ENCODE data around the gene TMEM141.
"Not testable (repeated sequence)": the region's sequence is repeated elsewhere in the genome, so short reads cannot be mapped to it uniquely, and the experiment has no call there.

TMEM141 gene

DNA sequence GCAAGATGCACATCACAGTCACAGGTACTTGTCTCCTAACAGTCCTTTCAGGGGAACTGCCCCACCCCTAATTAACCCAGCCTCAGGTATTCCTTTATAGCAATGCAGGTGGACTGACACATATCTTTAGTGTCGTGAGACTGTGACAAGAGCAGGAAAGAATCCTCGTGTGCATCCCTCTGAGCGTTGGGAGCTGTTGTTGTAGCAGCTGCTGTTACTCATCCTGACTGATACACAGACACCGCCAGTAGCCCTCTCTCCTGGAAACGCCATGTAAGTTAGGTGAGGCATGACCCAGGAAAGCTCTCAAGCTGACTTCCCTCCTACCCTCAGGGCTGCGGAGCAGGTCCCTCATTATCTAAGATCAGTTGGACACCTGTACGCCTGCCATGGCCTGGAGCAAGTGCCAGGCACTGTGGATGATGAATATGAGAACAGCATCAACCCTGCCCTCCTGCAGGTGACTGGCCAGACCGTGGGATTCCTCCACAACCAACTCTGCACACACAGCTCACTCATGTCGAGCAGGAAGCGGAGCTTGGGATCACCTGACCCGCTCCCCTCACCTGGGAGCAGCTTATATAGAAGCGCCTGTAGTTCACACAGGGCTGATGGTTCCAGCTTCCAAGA is 16.6 kb upstream of the TMEM141 start:
- DNase-seq: no peak

DNA sequence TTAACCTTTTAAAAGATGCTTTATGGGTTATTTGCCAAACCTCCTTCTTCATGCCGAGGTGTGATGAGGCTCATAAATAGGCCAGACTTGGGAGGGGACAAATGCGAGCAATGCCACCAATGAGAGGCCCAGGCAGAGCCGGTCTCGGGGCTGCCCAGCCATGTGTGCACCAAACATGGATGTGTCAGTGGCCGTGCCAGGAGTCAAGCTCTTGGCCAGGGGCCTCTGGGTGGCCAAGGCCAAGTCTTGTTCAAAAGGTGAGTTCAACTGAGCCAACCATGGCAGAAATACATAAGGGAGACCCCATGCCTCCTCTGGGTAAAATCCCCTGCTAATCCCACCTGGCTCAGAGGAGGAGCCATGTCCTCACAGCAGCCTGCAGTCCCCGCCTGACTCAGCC is 16.0 kb upstream of the TMEM141 start:
- DNase-seq: no peak

DNA sequence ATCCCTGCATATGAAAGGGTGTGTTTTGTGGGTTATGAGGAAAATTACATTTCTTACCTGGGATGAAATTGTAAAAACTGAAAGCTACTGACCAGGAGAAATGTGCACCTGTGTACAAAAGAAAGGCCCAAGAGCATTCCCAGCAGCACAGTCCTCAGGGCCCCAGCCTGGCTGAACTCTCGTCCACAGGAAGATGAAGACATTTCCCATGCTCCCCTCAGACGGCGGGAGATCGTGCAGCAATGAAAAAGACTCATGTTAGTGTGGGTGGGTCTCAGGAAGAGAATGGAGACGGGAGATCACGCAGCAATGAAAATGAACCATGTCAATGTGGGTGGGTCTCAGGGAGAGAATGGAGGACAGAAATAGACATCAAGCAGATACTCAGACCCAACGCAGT is 14.2 kb upstream of the TMEM141 start:
- no peak for DNase-seq

DNA sequence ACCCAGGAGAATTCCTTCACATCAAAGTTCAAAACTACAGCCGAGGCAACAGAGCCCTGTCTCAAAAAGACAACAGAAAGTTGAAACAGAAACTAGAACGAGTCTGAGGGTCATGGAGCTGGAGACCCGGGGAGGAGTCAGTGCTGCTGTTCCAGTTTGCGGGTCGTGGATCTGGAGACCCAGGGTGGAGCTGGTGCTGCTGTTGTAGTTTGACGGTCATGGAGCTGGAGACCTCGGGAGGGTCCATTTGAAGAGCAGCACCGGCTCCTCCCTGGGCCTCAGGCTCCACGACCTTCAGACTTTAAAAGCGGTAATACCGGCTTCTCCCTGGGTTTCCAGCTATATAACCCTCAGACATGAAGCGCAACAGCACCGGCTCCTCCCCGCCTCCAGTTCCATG is 13.8 kb upstream of the TMEM141 start:
- no peak for DNase-seq

DNA sequence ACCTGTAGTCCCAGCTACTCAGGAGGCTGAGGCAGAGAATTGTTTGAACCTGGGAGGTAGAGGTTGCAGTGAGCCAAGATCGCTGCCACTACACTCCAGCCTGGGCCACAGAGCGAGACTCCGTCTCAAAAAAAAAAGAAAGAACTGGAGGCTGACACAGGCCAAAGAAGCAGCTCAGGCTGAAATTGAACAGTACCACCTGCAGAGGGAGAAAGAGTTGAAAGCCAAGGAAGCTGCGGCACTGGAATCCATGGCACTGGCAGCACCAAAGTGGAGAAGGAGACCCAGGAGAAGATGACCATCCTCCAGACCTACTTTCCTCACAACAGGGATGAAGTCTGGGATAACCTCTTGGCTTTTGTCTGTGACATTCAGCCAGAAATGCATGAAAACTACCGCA is 11.3 kb upstream of the TMEM141 start:
- no peak for DNase-seq

DNA sequence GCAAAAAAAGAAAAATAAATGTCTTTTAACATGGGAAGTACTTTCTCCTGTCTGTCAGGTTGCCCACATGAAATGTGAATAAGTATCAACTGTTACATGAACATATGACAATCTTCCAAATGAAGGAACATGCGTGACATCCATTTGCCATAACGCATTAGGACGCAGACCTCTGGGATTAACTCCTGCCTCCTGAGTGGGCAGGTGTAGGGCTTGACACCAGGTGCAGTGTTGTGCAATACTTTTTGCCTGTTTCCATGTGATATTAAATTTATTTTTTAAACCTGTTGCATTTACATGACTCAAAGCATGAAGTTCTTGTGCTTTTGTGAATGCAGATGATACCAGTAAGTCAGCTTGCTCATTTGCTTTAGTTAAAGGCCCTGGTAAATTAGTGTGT is 8.7 kb upstream of the TMEM141 start:
- no peak for DNase-seq

DNA sequence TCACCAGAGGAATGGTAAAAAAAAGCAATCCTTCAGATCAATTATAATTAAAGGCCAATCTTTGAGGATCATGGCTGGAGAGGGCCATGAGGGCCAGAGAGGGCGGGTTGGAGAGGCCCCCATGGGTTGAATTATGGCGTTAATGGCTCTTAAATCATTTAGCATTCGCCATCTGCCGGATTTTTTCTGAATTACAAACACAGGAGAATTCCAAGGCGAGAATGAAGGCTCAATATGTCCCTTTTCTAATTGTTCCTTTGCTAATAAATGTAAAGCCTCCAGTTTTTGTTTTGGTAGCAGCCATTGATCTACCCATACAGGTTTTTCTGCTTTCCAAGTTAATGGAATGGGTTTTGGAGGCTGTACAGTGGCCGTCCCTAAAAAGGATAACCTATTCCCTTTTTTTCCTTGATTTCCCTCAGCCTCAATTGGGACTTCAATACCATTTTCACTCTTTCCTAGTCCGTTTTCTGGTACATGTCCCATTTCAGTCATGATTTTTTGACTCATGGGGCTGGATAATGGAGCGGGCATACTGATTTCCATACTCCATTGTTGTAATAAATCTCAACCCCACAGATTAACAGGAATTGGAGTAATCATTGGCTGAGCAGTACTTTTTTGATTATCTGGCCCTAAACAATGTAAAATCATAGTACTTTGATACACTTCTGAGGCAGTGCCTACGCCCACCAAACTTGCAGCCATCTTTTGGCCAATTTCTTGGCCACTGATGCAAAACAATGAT is 6.7 kb upstream of the TMEM141 start:
- no peak for DNase-seq

DNA sequence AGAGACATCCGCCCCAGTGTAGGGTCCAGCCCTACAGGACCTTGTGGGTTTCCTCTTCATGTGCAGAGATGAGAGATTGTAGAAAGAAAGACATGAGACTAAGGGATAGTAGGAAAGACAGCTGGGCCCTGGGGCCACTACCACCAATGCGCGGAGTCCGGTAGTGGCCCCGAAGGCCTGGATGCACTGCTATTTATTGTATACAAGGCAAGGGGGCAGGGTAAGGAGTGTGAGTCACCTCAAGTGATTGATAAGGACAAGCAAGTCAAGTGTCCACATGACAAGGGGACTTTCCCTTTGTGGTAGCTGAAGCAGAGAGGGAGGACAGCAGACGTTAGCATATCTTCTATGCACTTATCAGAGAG is 6.2 kb upstream of the TMEM141 start:
- no peak for DNase-seq

DNA sequence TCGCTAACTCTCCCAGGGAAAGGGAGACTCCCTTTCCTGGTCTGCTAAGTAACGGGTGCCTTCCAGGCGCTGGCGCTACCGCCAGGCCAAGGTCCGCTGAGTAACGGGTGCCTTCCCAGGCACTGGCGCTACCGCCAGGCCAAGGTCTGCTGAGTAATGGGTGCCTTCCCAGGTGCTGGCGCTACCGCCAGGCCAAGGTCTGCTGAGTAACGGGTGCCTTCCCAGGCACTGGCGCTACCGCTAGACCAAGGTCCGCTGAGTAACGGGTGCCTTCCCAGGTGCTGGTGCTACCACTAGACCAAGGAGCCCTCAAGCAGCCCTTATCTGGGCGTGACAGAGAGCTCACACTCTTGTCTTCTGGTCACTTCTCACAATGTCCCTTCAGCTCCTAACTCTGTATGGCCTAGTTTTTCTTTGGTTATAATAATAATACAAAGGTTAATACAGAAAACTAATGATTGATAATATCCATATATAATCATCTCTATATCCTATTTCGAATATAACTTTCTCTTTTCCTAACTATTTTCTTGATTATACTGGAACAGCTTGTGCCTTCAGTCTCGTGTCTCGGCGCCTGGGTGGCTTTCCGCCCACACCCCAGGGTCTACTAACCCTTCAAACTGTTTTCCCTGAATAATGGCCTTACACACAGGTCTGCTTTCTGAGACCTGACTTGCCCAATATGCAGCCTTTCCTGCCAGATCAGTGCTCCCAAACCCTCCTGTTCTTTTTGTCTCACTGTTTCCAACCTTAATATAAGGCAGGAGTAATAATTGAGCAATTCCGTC is 5.4 kb upstream of the TMEM141 start:
- not testable (repeated sequence) for DNase-seq

DNA sequence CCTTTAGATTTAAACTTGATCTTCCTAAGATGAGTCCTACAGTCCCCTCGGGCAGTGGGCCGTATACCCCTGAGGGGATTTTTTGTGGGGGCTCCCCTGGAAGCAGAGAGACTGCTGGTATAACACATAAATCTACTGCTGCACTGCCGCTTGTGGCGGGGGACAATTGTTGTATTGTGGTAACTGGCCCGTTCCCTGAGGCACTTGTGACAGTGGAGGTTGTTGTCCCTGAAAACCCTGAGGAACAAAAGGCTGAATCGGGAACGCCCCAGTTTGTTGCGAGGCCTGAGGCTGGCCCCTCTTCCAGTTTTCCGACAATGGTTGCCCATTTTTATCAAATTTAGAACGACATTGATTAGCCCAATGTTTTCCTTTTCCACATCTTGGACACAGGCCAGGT is 4.7 kb upstream of the TMEM141 start:
- DNase-seq: no peak

DNA sequence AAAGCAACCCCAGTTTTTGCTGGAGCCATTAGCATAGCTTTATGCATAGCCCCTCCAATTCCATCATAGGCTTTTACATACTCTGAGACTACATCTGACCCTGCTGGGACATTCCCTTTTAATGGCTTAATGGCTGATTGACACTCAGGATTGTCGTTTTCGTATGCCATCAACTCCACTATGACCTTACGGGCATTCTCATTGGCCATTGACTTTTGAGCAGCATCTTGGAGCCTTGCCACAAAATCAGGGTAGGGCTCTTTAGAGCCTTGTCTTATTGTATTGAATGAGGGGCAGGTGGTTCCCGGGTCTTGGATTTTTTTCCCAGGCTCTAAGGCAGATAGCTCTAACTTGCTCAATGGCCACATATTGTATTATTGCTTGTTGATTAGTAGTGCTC is 4.2 kb upstream of the TMEM141 start:
- not testable (repeated sequence) for DNase-seq

DNA sequence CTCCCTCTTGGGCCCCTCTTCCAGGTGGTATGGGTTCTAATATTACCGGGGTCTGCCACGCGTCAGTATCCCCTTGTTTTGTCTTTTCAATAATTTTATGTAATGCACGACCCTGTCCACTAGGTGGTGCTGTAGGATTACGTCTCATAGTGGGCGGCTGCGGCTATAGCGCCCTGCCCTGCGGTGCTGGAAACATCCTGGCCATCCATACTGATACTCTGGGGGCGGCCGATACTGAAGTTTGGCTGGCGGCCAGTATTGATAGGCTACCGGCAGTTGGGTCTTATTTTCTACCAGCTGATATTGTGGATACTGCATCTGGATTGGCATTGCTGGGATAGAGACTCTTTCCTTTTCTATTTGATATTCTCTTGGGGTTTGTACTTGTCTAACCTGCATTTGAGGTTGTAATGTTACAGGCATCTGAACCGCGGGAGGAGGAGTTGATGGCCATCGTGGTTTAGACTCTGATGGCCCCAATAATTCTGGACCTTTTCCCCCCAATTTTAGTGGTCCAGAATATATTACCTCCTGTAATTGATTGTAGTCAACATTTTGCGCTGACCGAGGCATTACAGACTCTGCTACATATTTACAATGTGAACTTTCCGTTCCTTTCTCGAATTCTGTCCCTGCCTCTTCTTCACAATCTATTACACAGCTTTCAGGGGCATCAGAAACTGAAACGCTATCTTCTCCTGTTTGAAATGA is 3.3 kb upstream of the TMEM141 start:
- DNase-seq: no peak

DNA sequence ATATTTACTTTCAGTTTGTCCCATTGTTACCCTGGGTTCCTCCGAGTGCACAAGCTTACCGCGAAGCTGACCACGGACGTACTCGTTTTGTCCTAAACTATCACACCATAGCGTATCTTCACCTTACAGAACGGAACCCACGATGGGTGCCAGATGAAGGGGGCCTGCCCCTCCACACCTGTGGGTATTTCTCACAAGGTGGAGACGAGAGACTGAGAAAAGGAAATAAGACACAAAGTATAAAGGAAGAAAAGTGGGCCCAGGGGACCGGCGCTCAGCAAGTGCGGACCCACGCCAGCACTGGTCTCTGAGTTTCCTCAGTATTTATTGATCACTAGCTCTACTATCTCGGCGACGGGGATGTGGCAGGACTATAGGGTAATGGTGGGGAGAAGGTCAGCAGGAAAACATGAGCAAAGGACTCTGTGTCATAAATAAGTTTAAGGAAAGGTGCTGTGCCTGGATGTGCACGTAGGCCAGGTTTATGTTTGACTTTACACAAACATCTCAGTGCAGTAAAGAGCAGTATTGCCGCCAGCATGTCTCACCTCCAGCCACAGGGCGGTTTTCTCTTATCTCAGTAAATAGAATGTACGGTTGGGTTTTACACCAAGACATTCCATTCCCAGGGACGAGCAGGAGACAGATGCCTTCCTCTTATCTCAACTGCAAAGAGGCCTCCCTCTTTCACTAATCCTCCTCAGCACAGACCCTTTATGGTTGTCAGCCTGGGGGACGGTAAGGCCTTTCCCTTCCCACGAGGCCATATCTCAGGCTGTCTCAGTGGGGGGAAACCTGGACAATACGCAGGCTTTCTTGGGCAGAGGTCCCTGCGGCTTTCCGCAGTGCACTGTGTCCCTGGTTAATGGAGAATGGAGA is 2.3 kb upstream of the TMEM141 start:
- DNase-seq: not testable (repeated sequence)

DNA sequence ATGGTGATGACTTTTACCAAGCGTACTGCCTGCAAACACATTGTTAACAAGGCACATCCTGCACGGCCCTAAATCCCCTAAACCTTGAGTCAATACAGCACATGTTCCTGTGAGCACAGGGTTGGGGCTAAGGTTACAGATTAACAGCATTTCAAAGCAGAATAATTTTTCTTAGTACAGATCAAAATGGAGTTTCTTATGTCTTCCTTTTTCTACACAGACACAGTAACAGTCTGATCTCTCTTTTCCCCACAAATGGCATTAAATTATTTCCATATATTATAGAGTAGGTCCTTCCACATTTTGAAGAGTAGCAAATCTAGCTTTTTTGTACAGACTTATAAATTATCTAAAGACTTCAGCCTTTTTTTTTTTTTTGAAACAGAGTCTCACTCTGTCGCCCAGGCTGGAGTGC is 1.6 kb upstream of the TMEM141 start:
- no peak for DNase-seq

DNA sequence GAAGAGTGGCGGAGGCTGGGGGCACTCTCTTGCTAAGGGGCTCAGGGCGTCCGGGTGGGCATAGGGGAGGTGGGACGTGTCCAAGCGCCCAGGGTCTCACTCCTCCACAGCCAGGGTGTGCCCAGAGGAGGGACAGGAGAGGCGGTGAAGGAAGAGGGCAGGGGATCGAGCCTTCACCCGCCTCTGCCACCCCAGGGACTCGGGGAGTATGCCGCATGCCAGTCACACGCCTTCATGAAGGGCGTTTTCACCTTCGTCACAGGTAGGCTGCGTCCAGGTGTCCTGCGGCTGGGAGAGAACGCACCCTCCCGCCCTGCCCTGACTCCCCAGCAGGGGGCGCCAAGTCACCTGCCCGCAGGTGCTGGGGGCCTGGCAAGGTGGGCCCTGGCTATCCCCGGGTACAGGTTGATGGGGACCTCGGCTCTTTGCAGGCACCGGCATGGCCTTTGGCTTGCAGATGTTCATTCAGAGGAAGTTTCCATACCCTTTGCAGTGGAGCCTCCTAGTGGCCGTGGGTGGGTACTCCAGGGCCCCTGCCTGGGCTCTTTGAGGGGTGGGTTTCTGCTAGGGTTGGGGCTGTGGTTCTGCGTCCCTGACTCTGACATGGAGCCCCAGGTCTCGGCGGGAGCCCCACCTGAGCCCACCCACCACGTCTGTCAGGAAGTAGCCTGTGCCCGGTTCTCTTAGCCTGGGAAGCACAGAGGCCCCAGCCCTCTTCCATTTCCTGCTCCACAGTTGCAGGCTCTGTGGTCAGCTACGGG is 552 bp downstream of the TMEM141 start:
- DNase-seq: peak; percentile 62

DNA sequence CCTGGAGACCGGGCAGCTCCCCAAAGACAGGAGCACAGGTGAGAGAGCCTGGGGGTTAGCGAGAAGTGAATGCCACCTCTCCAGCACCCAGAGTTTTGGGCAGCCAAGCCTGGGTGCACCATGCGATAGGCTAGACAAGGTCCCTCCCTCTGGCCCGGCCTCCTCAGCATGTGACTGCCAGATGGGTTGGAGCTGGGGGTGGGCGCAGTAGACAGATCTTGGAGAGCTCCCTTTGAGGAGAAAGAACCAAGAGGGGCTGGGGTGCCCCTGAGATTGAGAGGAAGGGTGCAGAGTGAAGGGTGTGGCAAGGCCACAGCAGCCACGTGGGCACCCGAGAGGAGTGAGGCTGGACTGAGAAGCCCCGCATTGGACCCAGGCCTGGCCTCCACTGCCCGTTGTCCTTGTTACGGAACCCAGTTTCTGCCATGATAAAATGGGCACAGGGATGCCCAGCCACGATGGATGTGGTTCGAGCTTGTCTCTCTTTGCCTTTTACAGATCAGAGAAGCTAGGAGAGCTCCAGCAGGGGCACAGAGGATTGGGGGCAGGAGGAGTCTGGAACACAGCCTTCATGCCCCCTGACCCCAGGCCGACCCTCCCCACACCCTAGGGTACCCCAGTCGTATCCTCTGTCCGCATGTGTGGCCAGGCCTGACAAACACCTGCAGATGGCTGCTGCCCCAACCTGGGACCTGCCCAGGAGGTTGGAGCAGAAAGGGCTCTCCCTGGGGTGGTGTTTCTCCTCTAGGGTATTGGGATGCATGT is 1.4 kb downstream of the TMEM141 start:
- no peak for DNase-seq

DNA sequence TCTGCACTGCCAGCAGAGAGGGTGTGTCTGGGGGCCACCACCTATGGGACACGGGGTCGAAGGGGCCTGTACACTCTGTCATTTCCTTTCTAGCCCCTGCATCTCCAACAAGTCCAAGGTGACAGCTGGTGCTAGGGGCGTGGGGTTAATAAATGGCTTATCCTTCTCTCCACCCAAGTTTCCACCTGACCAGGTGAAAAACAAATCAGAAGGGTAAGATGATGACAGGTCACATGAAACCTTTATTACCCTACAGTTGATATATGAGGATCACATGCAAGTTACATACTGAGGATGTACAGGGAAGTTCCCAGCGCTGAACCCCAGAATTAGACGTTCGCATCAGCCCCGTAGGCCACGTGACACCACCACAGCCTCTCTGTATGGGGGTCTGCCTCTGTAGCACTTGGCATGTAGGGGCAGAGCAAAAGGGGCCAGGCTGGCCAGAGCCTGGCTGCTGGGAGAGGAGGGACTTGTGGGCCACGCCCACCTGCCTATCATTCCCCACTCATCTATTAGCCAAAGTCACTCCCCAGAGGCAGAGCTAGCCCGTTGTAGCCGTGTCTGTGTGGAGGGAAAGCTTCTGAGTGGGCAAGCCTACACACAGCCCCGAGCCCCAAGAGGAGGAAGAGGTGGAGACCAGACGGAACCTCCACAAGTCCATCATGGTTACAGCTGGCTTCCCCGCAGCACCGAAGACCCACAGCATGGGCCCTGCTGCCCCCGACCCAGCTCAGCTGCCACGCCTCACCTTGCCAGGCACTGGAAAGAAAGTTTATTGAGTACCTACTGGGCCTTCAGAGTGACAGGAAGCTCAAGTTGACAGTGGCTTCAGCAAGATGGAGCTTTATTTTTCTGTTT is 2.2 kb downstream of the TMEM141 start:
- DNase-seq: no peak

DNA sequence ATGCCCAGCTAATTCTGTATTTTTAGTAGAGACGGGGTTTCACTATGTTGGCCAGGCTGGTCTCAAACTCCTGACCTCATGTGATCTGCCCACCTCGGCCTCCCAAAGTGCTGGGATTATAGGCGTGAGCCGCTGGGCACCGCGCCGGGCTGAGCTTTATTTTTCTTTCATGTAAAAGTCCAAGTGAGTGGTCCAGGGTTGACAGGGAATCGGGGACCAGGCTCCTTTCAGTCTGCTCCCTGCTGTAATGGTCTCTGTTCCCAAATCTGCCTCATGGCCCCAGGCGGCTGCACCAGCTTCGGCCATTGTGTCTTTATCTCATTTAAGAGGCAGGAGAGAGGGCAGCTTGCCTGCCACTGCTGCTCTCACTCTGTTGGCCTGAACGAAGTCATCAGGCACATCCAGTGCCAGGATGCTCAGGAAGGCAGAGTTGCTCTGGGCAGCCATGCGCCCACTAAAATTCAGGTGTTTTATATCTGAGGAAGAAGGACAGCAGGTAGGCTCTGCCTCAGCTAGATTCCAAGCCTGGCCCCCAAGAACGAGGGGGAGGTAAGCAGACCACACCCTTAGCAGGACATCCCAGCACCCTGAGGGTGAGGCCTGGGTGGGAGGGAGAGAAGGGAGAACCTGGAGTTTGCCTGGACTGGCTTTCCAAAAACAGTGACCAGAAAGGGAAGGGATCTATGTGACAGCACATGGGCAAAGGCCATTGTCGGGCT is 3.3 kb downstream of the TMEM141 start:
- no peak for DNase-seq

DNA sequence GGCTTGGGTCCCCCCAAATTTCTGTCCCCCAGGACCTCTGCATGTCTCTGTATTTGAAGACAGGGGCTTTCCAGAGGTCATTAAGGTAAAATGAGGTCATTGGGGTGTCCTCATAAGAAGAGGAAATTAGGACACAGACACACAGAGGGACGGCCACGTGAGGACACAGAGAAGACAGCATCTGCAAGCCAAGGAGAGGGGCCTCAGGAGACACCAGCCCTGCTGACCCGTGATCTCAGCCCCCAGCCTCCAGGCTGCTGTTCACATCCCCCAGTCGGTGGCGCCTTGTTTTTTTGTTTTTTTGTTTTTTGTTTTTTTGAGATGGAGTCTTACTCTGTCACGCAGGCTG is 3.8 kb downstream of the TMEM141 start:
- DNase-seq: no peak

Measured in NCI-H1048 (cell line).